Hypothalamus (tissue), 51 donors: Measurements from ENCODE around the gene CDYL.

Experiments
- DNase-seq, 51 donors: peaks; one replicate each; lab custom pipeline; 2025; lab: John Stamatoyannopoulos, UW

CDYL gene

GRCh38 chr6:4929097-4929718 is 153.0 kb downstream of the CDYL start:
- DNase-seq: no peak

- DNase-seq: peak in 1 of 51 donors; percentile 27
Observed at GRCh38 chr6:4930025-4930691, 154.0 kb downstream of the CDYL start.

GRCh38 chr6:4931530-4932227 is 155.5 kb downstream of the CDYL start:
- DNase-seq: no peak

GRCh38 chr6:4932228-4932903 is 156.2 kb downstream of the CDYL start:
- DNase-seq: no peak

GRCh38 chr6:4935486-4935885 is 159.3 kb downstream of the CDYL start:
- DNase-seq: no peak

- DNase-seq: no peak
Observed at GRCh38 chr6:4935975-4936680, 159.9 kb downstream of the CDYL start.

- peak in 3 of 51 donors; percentile 6 to 48 (median 15) for DNase-seq
Observed at GRCh38 chr6:4936681-4937041, 160.5 kb downstream of the CDYL start.

- DNase-seq: no peak
Observed at GRCh38 chr6:4937414-4937813, 161.2 kb downstream of the CDYL start.

GRCh38 chr6:4939241-4939640 is 163.0 kb downstream of the CDYL start:
- DNase-seq: no peak

GRCh38 chr6:4940416-4940815 is 164.2 kb downstream of the CDYL start:
- no peak for DNase-seq

GRCh38 chr6:4941782-4942672 is 165.8 kb downstream of the CDYL start:
- peak in 2 of 51 donors; percentile 16 to 23 for DNase-seq

- no peak for DNase-seq
Observed at GRCh38 chr6:4942673-4943009, 166.4 kb downstream of the CDYL start.

- no peak for DNase-seq
Observed at GRCh38 chr6:4943716-4944115, 167.5 kb downstream of the CDYL start.

GRCh38 chr6:4944325-4944724 is 168.1 kb downstream of the CDYL start:
- no peak for DNase-seq

- DNase-seq: no peak
Observed at GRCh38 chr6:4946521-4946920, 170.3 kb downstream of the CDYL start.

- DNase-seq: no peak
Observed at GRCh38 chr6:4947716-4948115, 171.5 kb downstream of the CDYL start.

GRCh38 chr6:4948781-4949450 is 172.7 kb downstream of the CDYL start:
- DNase-seq: no peak

- DNase-seq: no peak
Observed at GRCh38 chr6:4950076-4950475, 173.9 kb downstream of the CDYL start.

- no peak for DNase-seq
Observed at GRCh38 chr6:4950836-4951533, 174.8 kb downstream of the CDYL start.
